GM10266 (cell line): ENCODE data around the gene UBE2G2.
A peak's percentile ranks its signal among the peaks of the same experiment; 100 is the strongest.

Experiments
- DNase-seq: peaks from one replicate; pipeline ENCODE4 v3.0.0; 2012; ENCODE audit errors: extremely low spot score
- CTCF ChIP-seq: IDR thresholded peaks from 2 replicates; pipeline ENCODE4 v1.5.1; 2012; ENCODE audit warnings: mild to moderate bottlenecking, low read depth; ENCODE audit not compliant: control insufficient read depth, insufficient read depth; ENCODE audit errors: missing control alignments

Gene UBE2G2

GRCh38 chr21:44764319-44765230, 37.0 kb downstream of the UBE2G2 start:
- no peak for TF ChIP-seq CTCF
- DNase-seq: no peak

- no peak for DNase-seq
- TF ChIP-seq CTCF: no peak
Observed at GRCh38 chr21:44763451-44764318, 37.9 kb downstream of the UBE2G2 start.

GRCh38 chr21:44763050-44763378, 38.6 kb downstream of the UBE2G2 start:
- no peak for DNase-seq
- TF ChIP-seq CTCF: no peak

- no peak for DNase-seq
- no peak for TF ChIP-seq CTCF
Observed at GRCh38 chr21:44762221-44763049, 39.2 kb downstream of the UBE2G2 start.

- DNase-seq: no peak
- no peak for TF ChIP-seq CTCF
Observed at GRCh38 chr21:44761747-44762208, 39.8 kb downstream of the UBE2G2 start.

GRCh38 chr21:44761011-44761729, 40.5 kb downstream of the UBE2G2 start:
- no peak for DNase-seq
- peak; percentile 15 for TF ChIP-seq CTCF
